HG03521 (cell line): ENCODE measurements around the gene THSD4.
"Not testable (repeated sequence)": the region's sequence is repeated elsewhere in the genome, so short reads cannot be mapped to it uniquely, and the experiment has no call there.

Experiments
- ATAC-seq: cut with Tn5 transposase; IDR thresholded peaks from one replicate; pipeline ENCODE4 v1.9.1; 2021; ENCODE audit warnings: mild to moderate bottlenecking, moderate library complexity; ENCODE audit not compliant: unreplicated experiment

THSD4 gene

DNA sequence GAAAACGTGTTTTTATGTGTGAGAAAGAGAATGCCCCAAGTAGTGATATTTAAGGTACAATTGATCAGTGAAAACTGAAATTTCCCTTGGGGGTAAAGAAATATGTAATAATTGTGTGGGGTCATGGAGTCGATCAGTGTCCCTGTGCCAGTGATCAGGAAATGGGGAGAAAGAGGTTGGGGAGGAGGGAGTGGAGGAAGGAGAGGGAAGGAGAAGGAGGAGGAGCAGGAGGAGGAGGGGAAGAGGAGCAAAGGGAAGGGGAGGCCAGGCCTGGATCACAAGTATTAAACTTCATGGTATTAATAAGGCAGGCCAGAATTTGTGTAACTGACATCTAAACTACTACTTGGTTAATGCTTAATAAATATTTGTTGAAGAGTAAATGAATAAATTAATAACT lies 30.4 kb downstream of the THSD4 start:
- no peak for ATAC-seq

GRCh38 chr15:71146580-71146982 lies 31.3 kb downstream of the THSD4 start:
- no peak for ATAC-seq

DNA sequence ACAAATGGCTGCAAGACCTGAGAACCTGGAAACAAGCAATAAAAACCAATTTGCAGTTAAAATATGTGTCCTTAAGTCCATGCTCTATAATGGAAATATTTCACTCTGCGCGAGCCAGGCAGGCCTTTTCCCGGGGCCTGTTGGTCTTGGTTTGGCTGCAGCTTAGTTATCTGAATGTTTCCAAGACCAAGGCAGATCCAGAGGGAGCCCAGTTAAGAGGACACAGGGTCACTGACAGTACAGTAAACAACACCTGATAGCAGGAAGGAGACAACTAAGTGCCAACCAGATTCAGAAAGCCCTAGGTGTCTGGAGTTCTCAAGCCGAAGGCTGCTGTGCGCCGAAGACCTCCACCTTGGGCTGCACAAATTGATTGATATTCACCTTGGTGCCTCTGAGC lies 32.8 kb downstream of the THSD4 start:
- no peak for ATAC-seq

DNA sequence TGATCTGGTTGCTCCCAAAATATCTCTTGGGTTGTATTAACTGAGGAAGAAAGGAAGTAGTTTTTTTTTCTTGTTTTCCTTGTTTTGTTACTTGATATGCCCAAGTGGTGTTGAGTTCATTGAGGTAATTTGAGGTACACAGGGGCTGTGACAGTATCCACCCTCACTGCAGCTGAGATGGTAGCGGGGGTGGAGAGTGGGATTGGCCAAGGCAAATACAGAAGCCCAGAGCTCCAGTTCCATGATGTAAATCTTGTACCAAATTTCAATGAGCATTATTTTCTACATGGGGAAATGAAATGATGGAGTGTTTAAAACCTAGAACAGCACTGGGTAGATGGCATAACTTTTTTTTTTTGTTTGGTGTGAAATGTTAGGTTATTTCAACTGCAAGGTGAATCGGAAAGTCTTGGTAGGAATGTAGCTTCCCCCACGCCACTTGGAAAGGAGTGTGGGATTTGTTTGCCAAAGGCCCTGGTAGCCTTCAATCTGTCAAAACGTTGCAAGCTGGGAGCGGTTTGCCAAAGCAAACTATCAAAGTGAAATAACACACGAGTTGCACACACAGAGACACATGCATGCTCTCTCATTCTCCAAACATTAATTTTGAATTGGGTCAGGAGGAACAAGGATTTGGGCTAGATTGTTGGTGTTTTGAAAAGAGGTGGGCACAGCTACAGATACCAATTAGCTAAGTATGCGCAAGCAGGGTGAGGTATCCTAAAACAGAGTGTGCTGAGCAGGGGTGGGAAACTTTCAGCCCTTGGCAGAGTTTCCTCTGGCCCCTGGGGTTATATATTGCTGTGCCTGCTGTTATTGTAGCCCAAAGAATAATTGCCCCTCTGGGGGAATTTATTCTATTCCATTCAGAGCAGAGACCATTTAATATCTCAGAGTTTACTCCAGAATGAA lies 34.6 kb downstream of the THSD4 start:
- no peak for ATAC-seq

DNA sequence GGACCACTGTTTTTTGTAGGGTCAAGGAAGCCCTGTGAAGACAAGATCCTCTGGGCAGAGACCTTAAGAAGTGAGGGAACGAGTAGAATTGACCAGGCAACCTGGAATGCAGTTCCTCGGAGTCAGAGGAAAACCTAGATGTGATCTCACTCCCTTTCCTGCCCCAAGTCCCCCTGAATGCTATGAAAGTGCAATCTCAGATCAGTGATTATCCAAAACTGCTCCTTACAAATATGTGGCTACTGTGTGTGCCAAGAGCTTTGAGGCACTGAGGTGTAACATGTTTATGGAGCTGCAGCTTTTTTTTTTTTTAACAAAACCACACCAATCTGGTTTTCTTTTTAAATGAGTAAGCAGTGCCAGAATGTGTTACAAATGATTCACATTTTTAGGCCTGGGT lies 35.8 kb downstream of the THSD4 start:
- no peak for ATAC-seq

GRCh38 chr15:71152542-71152941 lies 37.3 kb downstream of the THSD4 start:
- no peak for ATAC-seq

DNA sequence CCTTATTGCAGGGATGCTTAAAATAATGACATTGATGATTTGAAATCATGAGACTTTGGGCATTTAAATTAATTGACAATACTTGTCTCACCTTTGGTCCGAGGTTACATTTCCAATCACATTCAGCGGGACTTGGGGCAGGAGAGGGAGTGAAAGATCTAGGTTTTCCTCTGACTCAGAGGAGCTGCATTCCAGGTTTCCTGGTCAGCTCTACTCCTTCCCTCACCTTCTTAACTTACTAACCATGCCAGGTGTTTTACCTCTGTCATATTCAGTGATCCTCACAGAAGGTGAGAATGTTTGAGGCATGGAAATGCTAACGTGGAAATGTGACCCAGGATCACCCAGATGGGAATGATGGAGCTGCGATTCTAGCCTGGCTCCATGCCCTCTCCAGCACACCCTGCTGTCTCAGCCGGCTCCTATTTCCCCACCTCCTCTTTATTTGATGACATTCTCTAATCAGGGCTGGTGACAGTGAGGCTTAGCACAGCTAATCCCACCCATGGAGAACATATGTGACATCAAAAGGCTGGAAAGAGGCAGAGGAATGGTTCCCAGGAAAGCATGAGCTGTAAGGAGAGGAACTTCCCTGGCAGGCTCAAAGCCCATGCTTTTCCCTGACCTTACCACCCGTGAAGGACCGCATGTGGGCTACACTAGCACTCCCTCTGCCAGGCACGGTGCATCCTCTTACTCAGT lies 38.7 kb downstream of the THSD4 start:
- no peak for ATAC-seq

DNA sequence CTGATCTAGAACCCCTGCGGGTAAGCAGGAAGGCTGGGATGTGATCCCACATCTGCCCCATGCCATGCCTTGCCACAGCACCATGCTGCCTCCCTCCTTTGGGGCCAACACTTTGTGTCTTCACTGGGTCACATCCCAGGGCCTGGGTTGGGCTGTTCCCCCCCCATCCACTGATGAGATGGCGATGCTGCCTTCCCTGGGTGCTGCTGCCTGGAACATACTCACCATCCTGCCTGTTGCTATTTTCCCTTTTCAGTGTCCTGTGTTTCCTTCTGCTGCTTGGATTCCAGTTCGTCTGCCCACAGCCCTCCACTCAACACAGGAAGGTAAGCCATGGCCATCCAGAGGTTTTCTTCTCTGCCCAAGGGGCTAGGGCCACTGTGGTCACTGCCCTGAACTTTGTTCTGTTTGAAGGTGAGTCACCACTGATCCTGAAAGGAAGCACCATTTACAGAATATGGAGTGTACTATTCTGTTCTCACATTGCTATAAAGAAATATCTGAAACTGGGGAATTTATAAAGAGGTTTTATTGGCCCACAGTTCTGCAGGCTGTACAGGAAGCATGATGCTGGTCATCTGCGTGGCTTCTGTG lies 39.4 kb downstream of the THSD4 start:
- no peak for ATAC-seq

GRCh38 chr15:71155534-71155933 lies 40.3 kb downstream of the THSD4 start:
- ATAC-seq, result no peak

DNA sequence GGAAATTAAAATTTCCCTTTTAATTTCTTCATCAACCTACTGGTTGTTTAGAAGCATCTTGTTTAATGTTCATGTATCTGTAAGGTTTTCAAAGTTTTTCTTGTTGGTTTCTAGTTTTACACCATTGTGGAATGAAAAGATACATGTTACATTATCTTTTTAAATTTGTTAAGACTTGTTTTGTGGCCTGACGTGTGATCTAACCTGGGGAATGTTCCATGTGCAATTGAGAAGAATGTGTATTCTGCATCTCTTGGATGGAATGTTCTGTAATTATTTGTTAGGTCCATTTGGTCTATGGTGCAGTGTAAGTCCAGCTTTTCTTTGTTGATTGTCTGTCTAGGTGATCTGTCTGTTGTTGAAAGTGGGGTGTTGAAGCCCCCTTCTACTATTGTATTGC lies 45.7 kb downstream of the THSD4 start:
- no peak for ATAC-seq

DNA sequence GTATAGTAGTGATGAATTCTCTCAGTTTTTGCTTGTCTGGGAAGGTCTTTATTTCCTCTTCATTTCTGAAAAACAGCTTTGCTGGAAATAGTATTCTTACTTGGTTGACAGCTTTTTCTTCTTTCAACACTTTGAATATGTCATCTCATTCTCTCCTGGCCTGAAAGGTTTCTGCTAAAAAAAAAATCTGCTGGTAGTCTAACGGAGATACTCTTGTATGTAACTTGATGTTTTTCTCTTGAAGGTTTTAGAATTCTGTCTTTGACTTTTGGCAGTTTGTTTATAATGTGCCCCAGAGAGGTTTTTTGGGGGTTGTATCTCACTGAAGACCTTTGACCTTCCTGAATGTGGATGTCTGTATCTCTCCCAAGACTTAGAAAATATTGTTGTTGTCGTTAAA lies 47.0 kb downstream of the THSD4 start:
- ATAC-seq, result no peak

GRCh38 chr15:71164606-71165005 lies 49.3 kb downstream of the THSD4 start:
- ATAC-seq, result not testable (repeated sequence)

GRCh38 chr15:71167445-71168165 lies 52.3 kb downstream of the THSD4 start:
- ATAC-seq, result no peak

DNA sequence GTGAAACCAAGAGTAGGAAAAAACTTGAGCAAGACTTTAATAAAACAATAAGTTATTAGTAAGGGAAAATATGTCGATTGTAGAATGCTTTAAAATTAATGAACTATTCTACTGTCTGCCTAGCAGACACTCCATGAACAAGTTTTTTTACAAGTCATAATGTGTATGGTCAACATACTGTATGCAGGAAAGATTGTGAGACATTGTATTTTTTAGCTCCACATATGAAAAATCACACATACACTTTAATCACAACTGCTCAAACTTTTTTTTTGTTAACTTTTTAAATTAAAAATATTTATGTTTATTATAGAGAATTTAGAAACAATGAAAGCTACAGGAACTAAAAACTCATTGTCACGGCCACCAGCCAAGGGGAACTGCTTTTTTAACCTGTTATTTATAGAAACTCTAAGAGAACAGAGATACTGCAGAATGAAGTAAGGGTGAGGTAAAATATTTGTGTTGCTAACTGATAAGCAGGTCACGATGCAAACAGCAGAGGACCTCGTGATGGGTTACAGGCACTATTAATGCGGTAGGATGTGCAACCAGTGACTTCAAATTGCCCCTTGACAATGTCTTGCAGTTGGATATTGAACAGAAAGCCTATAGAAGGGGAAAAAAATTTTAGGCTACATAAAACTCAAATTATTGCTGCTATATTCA lies 53.0 kb downstream of the THSD4 start:
- no peak for ATAC-seq

DNA sequence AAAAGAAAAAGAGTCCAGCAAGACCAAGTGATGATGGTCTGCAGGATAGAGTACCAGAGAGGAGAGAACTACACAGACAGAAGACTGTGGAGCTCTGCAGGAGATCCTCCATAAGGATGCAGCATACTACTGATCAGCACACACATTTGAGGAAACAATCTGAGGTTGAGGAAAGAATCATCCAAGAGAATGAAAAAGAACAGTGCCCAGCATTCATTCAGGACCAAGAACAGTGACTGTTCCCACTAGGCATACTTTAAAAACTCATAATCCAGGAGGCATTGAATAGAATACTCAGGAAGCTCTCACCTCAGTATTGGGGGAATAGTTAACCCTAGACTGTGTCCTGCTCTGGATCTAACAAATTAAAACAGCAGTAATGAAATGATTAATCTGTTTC lies 54.9 kb downstream of the THSD4 start:
- no peak for ATAC-seq

- no peak for ATAC-seq
Measured at GRCh38 chr15:71171195-71171594, 55.9 kb downstream of the THSD4 start.

DNA sequence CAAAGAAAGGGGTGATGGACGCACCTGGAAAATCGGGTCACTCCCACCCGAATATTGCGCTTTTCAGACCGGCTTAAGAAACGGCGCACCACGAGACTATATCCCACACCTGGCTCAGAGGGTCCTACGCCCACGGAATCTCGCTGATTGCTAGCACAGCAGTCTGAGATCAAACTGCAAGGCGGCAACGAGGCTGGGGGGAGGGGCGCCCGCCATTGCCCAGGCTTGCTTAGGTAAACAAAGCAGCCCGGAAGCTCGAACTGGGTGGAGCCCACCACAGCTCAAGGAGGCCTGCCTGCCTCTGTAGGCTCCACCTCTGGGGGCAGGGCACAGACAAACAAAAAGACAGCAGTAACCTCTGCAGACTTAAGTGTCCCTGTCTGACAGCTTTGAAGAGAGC lies 59.1 kb downstream of the THSD4 start:
- ATAC-seq, result not testable (repeated sequence)

GRCh38 chr15:71180986-71181853 lies 65.9 kb downstream of the THSD4 start:
- ATAC-seq, result no peak

DNA sequence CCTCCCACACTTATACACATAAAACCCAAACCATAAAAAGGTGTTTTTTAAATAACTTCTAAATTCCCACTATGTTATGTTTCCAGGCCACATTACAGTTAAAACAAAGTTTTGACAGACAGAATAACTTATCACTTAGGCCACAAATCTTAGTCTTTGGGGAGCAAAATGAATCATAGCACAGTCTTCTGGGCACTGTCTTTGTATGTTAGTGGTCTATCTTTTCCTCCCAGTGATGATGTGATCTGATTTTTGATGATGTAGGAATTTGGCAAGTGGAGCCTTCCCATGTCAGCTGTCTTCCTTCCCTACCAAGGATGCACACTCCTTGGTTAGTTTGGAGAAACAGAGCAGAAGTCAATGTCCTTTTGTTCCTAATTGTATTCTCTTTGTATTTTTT lies 67.3 kb downstream of the THSD4 start:
- ATAC-seq, result no peak

DNA sequence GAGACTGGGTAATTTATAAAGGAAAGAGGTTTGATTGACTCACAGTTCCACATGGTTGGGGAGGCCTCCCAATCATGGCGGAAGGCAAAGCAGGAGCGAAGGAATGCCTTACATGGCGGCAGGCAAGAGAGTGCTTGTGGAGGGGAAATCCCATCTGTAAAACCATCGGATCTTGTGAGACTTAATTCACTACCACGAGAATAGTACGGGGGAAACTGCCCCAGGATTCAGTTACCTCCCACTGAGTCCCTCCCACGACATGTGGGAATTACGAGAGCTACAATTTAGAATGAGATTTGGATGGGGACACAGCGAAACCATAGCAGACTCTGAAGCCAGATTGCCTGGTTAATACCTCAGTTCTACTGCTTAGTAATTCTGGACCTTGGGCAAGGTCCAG lies 67.8 kb downstream of the THSD4 start:
- ATAC-seq, result no peak
